DND-41 (cell line): ENCODE data around the gene APC.

Experiments used
- EZH2 ChIP-seq: IDR thresholded peaks from 3 replicates; pipeline ENCODE4 v1.6.1; 2012; ENCODE audit warnings: borderline replicate concordance, low read depth, mild to moderate bottlenecking, moderate library complexity, low read length, inconsistent platforms; ENCODE audit not compliant: severe bottlenecking
- TF ChIP-seq, protein P1 (sequence below): IDR thresholded peaks from 2 replicates; pipeline ENCODE4 v1.5.1; 2012; ENCODE audit warnings: borderline replicate concordance, low read length, moderate library complexity, mild to moderate bottlenecking; ENCODE audit not compliant: poor library complexity, severe bottlenecking; ENCODE audit errors: extremely low read depth

- TF ChIP-seq, protein P1, sequence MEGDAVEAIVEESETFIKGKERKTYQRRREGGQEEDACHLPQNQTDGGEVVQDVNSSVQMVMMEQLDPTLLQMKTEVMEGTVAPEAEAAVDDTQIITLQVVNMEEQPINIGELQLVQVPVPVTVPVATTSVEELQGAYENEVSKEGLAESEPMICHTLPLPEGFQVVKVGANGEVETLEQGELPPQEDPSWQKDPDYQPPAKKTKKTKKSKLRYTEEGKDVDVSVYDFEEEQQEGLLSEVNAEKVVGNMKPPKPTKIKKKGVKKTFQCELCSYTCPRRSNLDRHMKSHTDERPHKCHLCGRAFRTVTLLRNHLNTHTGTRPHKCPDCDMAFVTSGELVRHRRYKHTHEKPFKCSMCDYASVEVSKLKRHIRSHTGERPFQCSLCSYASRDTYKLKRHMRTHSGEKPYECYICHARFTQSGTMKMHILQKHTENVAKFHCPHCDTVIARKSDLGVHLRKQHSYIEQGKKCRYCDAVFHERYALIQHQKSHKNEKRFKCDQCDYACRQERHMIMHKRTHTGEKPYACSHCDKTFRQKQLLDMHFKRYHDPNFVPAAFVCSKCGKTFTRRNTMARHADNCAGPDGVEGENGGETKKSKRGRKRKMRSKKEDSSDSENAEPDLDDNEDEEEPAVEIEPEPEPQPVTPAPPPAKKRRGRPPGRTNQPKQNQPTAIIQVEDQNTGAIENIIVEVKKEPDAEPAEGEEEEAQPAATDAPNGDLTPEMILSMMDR = no peak
- TF ChIP-seq EZH2 = no peak
Observed at GRCh38 chr5:112854651-112855050, 117.0 kb downstream of the APC start.
